GM19455 (cell line): Measurements from ENCODE around the gene CCDC187.
A peak's percentile ranks its signal among the peaks of the same experiment; 100 is the strongest.
"Not testable (repeated sequence)": the region's sequence is repeated elsewhere in the genome, so short reads cannot be mapped to it uniquely, and the experiment has no call there.

Experiments
- ATAC-seq: cut with Tn5 transposase; IDR thresholded peaks from one replicate; pipeline ENCODE4 v1.9.1; 2021; ENCODE audit not compliant: unreplicated experiment

CCDC187 gene

GRCh38 chr9:136273244-136273865 lies 30.5 kb downstream of the CCDC187 start:
- ATAC-seq, result no peak

DNA sequence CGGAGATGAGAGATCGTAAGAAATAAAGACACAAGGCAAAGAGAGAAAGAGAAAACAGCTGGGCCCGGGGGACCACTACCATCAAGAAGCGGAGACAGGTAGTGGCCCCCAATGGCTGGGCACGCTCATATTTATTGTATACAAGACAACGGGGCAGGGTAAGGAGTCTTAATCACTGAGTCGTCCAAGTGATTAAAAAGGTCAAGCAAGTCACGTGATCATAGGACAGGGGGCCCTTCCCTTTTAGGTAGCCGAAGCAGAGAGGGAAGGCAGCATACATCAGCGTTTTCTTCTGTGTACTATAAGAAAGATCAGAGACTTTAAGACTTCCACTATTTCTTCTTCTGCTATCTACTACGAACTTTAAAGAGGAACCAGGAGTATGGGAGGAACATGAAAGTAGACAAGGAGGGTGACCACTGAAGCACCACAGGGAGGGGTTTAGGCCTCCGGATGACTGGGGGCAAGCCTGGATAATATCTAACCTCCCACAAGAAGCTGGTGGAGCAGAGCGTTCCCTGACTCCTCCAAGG lies 33.7 kb downstream of the CCDC187 start:
- ATAC-seq, result no peak

DNA sequence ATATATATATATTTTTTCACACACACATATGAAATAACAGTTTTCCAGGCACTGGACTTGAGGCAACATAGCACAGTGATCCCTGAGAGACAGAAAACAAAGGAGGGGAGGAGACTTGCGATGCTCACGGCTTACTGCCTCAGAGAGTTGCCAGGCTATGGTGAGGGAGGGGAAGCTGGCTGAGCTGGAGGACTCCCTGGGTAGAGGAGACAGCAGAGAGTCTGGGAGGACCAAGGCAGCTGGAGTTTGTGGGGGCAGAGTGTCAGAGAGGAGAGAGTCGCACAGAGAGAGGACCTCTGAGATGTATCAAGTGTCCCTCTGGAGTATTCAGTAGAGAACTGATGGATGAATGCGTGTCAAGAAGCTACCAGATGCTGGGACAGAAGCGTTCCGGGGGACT lies 35.2 kb downstream of the CCDC187 start:
- ATAC-seq, result no peak

DNA sequence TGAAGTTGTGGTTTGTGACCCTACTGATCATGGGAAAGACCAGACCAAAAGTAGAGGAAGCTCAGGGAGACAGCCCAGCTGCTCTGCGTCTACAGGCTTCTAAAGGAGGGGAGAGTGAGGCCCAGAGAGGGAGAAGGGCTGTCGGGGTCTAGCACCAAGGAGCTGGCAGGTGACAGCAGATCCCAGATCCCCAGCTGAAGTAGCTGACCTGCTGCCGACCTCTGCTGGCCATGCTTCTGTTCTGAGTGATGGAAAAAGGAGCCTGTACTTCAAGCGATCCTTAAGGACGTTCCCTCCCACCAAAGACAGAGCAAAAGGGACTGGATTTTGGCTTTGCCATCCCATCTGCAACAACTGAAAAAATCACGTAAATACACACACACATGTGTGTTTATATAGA lies 35.6 kb downstream of the CCDC187 start:
- no peak for ATAC-seq

GRCh38 chr9:136267261-136268111 lies 36.4 kb downstream of the CCDC187 start:
- peak; percentile 66 for ATAC-seq

- ATAC-seq, result not testable (repeated sequence)
Observed at GRCh38 chr9:136266641-136267040, 37.3 kb downstream of the CCDC187 start.

GRCh38 chr9:136265561-136266355 lies 38.1 kb downstream of the CCDC187 start:
- ATAC-seq, result no peak

- ATAC-seq, result no peak
Observed at GRCh38 chr9:136264441-136265405, 39.2 kb downstream of the CCDC187 start.

DNA sequence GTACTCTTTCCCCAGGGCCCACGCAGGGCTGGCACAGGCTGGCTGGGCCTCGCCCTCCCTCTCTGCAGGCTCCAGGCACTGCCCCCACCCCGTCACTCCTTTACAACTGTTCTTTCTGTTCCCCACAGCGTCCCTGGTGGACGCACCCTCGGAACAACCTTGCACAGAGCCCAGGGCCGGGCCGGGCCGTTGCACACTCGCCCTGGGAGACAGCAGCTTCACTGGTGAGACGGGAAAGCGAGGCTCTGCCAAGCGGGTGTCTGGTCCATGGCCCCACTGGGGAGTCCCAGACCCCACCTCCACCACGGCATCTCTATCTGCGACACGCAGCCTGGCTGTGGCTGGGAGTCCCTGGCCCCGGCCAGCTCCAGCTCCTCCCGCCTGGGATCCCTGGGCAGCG lies 39.9 kb downstream of the CCDC187 start:
- no peak for ATAC-seq

DNA sequence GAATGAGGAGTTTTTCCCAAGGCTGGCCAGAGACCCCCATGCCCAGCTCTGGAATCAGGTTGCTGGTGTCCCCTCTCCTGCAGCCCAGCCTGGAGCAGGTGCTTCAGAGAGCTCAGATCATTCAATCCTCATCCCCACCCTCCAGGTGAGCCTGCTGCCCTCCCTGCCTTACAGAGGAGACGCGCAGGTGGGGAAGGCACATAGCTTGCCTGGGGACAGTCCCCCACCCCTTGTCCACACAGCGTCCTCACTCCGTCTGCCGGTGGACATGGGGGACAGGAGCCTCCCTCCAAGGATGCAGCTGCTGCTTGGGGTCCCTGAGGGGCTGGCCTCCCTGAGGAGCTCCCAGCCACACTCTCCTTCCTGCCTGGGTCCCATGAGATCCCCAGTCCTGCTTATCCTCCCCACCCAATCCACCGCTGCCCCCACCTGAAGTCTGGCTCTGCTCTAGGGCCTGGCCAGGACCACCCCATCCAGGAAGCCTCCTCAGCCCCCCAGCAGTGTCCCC lies 41.2 kb downstream of the CCDC187 start:
- no peak for ATAC-seq

DNA sequence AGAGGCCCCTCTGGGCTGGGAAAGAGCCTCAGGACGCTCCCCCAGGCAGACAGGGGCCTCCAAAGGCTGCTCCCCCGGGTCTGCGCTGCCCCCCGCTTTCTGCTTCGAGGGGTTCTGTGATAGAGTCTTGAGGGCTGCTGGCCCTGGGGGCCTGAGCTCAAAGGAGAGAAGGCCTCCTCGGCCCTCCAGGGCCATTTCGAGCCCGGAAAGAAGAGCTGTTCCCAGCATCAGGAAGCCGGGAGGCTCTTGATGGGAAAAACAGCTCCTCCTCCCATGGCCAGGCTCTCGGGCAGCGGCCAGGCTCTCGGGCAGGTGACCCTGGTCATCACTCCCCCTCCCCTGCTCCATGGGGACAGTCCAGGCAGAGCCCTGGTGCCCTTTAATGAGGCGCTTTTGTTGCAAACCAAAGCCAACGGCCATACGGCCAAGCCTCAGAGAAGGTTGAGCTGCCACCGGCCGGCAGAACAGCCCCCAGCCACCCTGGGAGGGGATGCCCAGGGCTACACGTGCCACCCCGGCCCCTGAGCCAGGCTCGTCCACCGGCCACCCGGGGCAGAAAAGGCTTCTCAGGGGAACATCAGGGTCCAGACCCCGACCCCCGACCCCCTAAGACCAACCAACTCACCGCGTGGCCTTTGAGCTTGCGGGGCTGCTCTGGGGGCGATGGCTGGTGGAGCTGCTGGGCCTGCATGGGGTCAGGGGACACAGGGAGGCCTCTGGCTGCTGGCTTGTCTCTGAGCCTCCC lies 42.0 kb downstream of the CCDC187 start:
- ATAC-seq, result no peak

DNA sequence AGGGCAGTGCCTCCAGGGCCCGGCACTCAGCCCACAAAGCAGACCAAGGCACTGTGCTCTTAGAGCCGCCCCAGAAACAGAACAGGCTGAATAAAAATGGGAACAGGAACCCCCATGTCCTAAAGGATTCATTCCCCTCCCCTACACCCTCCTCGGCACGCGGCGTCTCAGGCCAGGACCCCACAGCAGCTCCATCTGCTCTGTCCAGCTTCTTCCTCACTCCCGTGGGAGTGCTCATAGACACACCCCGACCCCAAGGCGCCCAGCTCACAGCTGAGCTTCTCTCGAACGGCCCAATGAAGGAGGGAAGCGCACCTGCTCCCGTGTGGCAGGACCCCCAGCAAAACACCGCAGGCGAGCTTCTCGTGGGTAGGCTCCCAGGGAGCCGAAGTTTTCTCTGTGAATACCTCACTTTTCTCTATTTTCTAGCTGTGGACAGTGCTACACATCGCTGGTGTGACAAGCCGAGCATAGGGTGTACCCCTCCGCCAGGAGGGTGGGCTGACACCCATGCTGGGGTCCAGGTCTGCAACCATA lies 42.9 kb downstream of the CCDC187 start:
- ATAC-seq, result no peak

DNA sequence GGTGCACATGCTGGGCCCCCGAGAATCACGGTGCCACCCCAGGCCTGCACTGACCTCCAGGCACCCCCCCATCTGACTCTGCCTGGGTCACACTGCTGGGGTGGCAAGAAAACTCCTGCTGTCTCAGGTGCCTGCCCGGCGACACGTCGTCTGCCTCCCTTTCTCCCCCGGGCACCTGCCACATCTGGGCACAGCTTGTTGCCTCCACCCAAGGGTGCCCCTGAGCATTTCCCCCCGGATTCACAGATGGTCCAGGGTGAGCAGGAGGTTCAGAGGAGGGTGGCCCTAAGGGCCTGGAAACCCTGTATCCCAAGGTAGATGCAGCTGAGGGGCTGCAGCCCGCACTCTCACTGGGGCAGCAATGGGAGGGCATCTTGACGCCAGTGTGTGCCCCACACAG lies 43.4 kb downstream of the CCDC187 start:
- ATAC-seq, result no peak

DNA sequence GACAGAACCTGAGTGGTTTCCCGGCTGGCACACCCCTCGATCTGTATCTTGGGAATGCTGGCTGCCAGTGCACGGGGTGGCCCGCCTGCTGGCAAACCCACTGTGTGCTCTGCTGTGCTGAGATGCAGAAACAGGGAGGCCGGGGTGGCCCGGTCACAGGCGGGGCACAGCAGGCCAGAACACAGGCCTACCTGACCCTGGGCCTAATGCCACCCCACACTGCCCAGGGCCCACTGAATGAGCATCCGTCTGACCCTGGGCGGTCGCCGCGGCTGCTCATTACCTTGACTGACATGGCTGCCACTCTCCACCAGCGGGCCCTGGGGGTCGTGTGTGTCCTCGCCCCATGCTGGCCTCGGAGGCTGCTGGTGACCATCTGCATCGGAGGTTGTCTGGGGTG lies 44.1 kb downstream of the CCDC187 start:
- no peak for ATAC-seq

DNA sequence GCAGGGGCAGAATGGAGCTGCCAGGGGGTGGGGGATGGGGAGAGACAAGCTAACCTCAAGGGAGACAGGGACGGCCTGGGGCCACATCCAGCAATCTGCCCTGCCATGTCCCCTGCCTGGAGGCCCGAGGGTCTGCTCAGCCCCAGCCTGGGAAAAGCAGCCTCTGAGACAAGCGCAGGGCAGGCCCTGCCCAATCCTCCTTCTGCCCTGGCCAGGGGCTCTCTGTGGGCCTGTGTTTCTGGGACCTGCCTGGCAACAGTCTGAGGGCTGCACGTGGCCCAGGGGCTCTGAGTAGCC lies 44.4 kb downstream of the CCDC187 start:
- ATAC-seq, result no peak

GRCh38 chr9:136258786-136259516 lies 44.9 kb downstream of the CCDC187 start:
- ATAC-seq, result no peak

- ATAC-seq, result no peak
Observed at GRCh38 chr9:136258299-136258625, 45.6 kb downstream of the CCDC187 start.

DNA sequence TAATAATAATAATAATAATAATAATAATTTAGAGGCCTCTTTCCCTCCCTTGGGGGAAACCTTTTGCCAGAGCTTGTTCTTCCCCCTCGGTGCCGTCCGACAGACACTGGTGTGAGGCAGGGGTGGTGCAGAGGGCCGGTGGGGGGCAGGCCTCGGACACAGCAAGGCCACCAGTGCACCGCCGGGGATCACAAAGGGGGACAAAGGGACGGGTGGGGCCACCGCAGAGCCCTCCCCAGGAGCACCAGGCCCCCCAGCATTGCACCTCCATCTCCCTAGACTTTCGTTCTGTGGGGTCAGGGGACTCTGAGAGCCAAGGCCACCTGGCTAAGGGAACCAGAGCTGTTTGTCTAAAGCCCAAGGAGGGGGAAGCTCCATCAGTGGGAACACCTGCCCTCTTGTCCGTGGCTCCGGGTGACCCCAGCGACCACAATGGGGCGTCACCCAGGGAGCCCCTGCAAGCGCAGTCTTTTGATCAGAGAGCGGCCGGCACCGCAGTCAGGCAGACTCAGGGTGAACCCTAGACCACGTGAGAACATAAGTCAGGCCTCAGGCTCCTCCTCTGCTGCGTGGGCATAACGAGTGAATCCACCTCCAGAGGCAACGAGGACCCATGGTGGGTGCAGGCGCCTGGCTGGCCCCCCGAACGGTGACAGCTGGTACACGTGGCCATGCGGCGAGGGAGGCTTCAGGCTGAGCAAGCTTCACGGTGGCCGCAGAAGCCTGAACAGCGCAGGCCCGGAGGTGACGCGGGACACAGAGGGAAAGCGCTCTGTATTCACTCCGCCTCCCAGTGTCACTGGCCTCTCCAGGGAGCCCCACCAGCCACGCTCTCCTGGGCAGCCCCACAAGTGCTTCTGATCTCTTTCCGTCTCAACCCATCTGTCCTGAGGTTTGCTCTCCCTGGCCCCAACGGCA lies 46.3 kb downstream of the CCDC187 start:
- no peak for ATAC-seq
